Measurements from ENCODE around the gene FAM227A. TPM values are rescaled to one million over a fixed set of nuclear protein-coding genes. Genes with fewer than 3 reads are reported as not detected.
A peak's percentile ranks its signal among the peaks of the same experiment; 100 is the strongest.

Gene FAM227A
- total and polyA plus RNA-seq, 2 of the 4 experiments (the other 2 are of a cell fraction) = 1.3 to 1.4 TPM

- H2AK9ac ChIP-seq (replicated peaks; ENCODE audit: low read depth, low read length, poor library complexity) = peak overlapping the region; percentile 22
- CTCF ChIA-PET = no interaction called here
- POLR2A ChIA-PET (ENCODE audit: unreplicated experiment) = no interaction called here
Observed at GRCh38 chr22:38657045-38657909, 1.1 kb upstream of the FAM227A start.

More at GRCh38 chr22:38657045-38657909, 1.1 kb upstream of the FAM227A start:
- Histone ChIP-seq H2BK5ac (ENCODE audit: low read depth, low read length, poor library complexity, severe bottlenecking) (no peak overlapping the region), H3K9me1 (ENCODE audit: insufficient read depth, low read length) (peaks cover 10% of the 10 kb centered on the region; the same call in 1 of the 2 replicates), H4K5ac (ENCODE audit: low read depth, low read length) (no peak overlapping the region), H3K4me2 (ENCODE audit: low read depth, low read length) (peak overlapping the region; percentile 87), H3K4me3 (ENCODE audit: insufficient read depth, low read depth, low read length) (peak overlapping the region; percentile 73), H4K8ac (ENCODE audit: low read depth in 2 of 2, low read length in 2 of 2) (peak overlapping the region; percentile 83 to 100; a peak in 2 of 4 replicates), H2AK5ac (ENCODE audit: low read depth, low read length) (peak overlapping the region; percentile 20; the same call in 1 of the 2 replicates), H3K27me3 (ENCODE audit: control insufficient read depth, insufficient read depth, low read length) (no peaks in the 10 kb centered on the region), H3K18ac (ENCODE audit: low read depth, low read length) (no peak overlapping the region), H2AFZ (replicated peaks; ENCODE audit: low read length, poor library complexity) (peak overlapping the region; percentile 99), H3K23ac (ENCODE audit: low read depth, low read length) (peak overlapping the region; percentile 16; the same call in 1 of the 2 replicates), H2BK20ac (ENCODE audit: low read depth, low read length) (no peak overlapping the region), H3K56ac (ENCODE audit: extremely low read depth, insufficient read depth, low read length) (no peak overlapping the region), H3K36me3 (ENCODE audit: control insufficient read depth, insufficient read depth, low read length) (no peaks in the 10 kb centered on the region), H3K14ac (replicated peaks; ENCODE audit: low read depth, low read length) (peak overlapping the region; percentile 69; the same call in 1 of the 2 replicates), H3K9ac (ENCODE audit: low read depth, low read length) (peak overlapping the region; percentile 98), H4K91ac (ENCODE audit: insufficient read depth, low read depth, low read length) (no peak overlapping the region), H2BK15ac (ENCODE audit: low read depth, low read length) (no peak overlapping the region), H3K4ac (ENCODE audit: low read depth, low read length) (no peak overlapping the region), H3K27ac (ENCODE audit: insufficient read depth, low read length) (no peak overlapping the region; the same call in 1 of the 2 replicates), H4K20me1 (ENCODE audit: insufficient read depth, low read length) (no peaks in the 10 kb centered on the region; the same call in 1 of the 2 replicates), H3K79me1 (ENCODE audit: low read depth in 1 of 2, low read length in 2 of 2) (peaks cover 11 to 24% of the 10 kb centered on the region in 2 experiments), H3K9me3 (ENCODE audit: control insufficient read depth, insufficient read depth, low read length) (no peaks in the 10 kb centered on the region), H2BK120ac (ENCODE audit: low read depth, low read length) (no peak overlapping the region), H3K4me1 (ENCODE audit: control insufficient read depth, insufficient read depth, low read length) (peaks cover 7% of the 10 kb centered on the region)
- intact Hi-C loops (cut with micrococcal nuclease) = no loop called here
- WGBS, 2 experiments (ENCODE audit: extremely low coverage in 2 of 2, insufficient read length in 1 of 2) = 17% methylated on average over 1 of the region's 16 CpGs; no CpG with 5 or more reads in 1 of the 2 experiments
- no TSS peak for BruUV-seq (replicated peaks)
- in situ Hi-C loops (cut with MboI; ENCODE audit: low sequenced_read_pairs) = no loop called here
- DNase-seq = no peak
- ATAC-seq (ENCODE audit: low read depth) = no peak
- TF ChIP-seq USF2 (IDR thresholded peaks at IDR 0.05; ENCODE audit: low read depth, low read length) (no peak), ELK1 (IDR thresholded peaks at IDR 0.05; ENCODE audit: borderline replicate concordance, low read depth, low read length) (no peak), MXI1 (IDR thresholded peaks at IDR 0.05; ENCODE audit: borderline replicate concordance, low read depth, low read length) (peak; percentile 38; the same call in 1 of the 2 replicates)
- dilution Hi-C loops (cut with HindIII; ENCODE audit: low sequenced_read_pairs, unreplicated experiment) = no loop called here

Data from IMR-90 (cell line).